ENCODE measurements around the gene MZT1.

MZT1 gene

DNA sequence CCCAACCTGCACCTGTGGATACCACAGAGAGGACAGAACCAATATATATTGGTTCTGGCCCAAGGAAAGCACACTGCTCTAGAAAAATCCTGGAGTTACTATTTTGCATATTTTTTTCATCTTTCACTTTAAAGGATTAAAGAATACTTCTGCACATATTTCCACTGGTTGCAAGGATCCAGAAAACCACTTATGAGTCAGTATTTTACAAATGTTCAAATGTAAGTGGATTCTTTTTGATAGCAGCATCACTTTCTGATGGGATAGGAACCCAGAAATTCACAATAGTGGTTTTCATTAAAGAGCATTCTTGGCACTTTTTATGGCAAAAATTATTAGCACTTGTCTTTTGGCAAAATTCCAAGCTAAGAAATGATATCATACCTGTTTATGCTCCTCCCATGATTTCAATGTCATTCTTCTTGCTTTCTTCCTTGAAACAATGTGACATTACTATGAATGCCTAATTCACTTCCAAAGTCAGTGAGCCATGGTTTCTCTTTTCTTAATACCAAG, 38.2 kb downstream of the MZT1 start:
- no peak for FAIRE-seq

DNA sequence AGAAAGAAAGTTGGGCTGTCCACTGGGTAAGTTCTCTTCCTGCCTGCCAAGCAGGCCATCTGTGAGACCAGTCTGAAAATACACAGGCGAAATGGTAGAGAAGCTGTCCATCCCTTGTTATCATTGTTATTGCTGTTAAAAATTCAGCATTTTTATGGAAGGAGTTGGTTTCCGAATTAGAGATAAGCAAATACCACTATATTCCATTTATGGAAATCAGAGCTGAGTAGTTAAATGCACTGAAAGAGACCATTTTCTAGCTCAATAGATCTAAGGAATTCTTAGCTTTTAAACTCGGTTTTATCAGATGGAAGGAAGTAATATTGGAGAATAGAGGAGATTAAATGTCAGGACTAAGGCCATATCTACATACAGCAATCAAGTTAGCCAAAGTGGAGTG, 40.7 kb downstream of the MZT1 start:
- DNase-seq (ENCODE audit: extremely low spot score, insufficient read length, low read depth) (no peak), FAIRE-seq (no peak)

More for the DNA sequence above, 38.2 kb downstream of the MZT1 start:
- DNase-seq (ENCODE audit: extremely low spot score, insufficient read length, low read depth) = no peak

DNA sequence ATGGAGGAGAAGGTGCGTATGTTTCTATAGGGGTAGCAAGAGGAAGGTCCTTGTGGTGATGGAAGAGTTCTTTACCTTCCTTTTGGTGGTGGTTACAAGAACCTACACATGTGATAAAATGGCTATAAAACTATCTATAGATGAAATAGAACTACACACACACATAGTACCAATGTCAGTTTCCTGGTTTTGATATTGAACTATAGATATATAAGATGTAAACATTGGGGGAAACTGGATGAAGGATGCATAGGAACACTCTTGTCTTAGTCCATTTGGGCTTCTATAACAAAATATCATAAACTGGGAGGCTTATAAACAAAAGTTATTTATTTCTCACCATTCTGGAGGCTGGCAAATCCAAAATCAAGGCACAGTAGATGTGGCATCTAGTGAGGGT, 47.1 kb downstream of the MZT1 start:
- no peak for DNase-seq (ENCODE audit: extremely low spot score, insufficient read length, low read depth)
- no peak for FAIRE-seq

DNA sequence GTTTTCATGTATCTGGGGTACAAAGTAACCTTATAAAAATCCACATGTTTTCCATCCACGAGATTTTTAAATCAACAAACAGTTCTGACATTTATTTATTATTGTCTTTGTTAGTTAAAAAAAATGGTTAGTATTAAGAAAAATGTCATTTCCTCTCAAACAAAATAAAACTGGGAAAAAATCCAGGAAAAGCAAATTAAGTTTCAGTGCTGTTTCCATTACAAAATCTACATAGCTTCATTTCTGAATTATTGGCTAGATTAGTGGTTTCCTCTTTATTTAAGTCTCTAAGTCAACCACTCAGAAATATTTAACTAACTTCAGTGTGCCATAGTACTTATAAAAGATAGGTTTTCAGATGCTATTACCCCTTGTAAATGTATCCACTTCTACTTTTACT, 49.1 kb downstream of the MZT1 start:
- FAIRE-seq = no peak
- DNase-seq (ENCODE audit: extremely low spot score, insufficient read length, low read depth) = no peak

DNA sequence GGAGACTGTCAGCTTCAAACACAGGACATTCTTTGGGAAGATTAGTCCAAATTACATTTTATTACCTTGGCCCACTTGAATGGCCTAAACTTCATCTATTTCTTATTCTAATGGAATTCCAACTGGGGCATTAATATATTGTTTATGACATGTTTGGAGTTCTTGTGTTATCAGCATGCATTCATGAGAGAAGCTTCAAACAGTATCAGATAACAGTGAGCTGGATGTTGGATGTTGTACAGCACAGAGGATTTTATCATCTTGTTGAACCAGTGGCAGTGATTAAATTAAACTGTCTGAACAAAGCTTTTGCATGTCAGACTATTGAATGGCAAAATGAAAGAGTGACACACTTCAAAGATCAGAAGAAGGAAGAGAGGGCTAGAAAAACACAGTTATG, 50.0 kb downstream of the MZT1 start:
- no peak for FAIRE-seq
- DNase-seq (ENCODE audit: extremely low spot score, insufficient read length, low read depth) = no peak

DNA sequence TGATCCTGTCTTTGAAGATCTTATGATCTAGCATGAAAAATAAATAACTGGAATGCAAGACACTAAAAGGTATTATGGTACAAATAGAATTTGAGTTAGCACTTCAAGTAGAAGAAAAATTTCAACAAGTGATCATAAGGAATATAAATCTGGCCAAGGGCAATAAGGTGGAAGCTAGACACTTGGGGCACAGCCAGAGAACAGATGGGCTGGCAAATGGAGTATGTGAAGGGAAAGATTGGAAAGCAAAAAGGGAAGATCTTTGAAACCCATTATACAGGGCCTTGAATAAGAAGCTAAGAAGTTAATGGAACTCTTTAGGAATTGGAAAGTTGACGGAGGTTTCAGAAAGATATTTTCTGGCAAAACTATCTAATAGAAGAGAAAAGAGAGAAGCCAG, 61.0 kb downstream of the MZT1 start:
- DNase-seq (ENCODE audit: extremely low spot score, insufficient read length, low read depth) (no peak), FAIRE-seq (no peak)

DNA sequence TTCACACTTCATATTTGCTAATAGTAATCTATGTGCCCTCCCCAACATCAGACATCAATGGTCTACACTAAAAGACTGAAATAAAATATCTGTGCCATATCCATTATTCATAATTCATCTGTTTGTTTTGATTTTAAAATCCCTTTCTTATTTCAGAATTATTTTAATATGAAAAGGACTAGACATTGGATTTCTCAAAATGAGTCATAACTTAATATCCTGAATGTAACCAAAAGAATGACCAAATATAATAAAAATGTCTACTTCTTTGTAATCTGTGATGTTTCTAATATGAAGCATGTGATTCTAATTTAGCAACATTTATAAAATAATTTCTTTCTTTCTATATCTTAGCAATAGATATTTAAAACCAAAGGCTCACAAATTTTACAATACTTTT, 64.9 kb downstream of the MZT1 start:
- FAIRE-seq (no peak), DNase-seq (ENCODE audit: extremely low spot score, insufficient read length, low read depth) (no peak)

Data from GM18507 (cell line).